Gastrocnemius medialis (tissue), 4 donors: ENCODE measurements around the gene ZFAND6.

Experiments used
- POLR2A ChIP-seq, 2 donors: fragments of 450-650 bp; IDR thresholded peaks; one replicate each; pipeline ENCODE4 v1.6.1; 2017; ENCODE audit warnings: antibody characterized with exemption in 2 of 2, mild to moderate bottlenecking in 2 of 2, moderate library complexity in 2 of 2
- TF ChIP-seq, protein P1 (sequence below), 5 experiments: fragments of 450-650 bp in 3 of 5; fragments of 200-600 bp in 2 of 5; sonication (generic) in 2 of 5; IDR thresholded peaks in 4 of 5; conservative IDR thresholded peaks in 1 of 5; 1 replicate in 4 of 5; 2 replicates in 1 of 5; pipeline ENCODE4 v1.5.1; 2016 to 2019; ENCODE audit warnings: antibody characterized with exemption in 5 of 5, mild to moderate bottlenecking in 3 of 5, moderate library complexity in 3 of 5

GRCh38 chr15:80110920-80111319, 51.4 kb downstream of the ZFAND6 start:
- TF ChIP-seq, protein P1, sequence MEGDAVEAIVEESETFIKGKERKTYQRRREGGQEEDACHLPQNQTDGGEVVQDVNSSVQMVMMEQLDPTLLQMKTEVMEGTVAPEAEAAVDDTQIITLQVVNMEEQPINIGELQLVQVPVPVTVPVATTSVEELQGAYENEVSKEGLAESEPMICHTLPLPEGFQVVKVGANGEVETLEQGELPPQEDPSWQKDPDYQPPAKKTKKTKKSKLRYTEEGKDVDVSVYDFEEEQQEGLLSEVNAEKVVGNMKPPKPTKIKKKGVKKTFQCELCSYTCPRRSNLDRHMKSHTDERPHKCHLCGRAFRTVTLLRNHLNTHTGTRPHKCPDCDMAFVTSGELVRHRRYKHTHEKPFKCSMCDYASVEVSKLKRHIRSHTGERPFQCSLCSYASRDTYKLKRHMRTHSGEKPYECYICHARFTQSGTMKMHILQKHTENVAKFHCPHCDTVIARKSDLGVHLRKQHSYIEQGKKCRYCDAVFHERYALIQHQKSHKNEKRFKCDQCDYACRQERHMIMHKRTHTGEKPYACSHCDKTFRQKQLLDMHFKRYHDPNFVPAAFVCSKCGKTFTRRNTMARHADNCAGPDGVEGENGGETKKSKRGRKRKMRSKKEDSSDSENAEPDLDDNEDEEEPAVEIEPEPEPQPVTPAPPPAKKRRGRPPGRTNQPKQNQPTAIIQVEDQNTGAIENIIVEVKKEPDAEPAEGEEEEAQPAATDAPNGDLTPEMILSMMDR (IDR thresholded peaks at IDR 0.05 in 4 of 5, conservative IDR thresholded peaks at IDR 0.05 in 1 of 5), result no peak
- TF ChIP-seq POLR2A (IDR thresholded peaks at IDR 0.05), result no peak
